ENCODE measurements around the gene SCAPER. TPM values are rescaled to one million over a fixed set of nuclear protein-coding genes. Genes with fewer than 3 reads are reported as not detected.

The SCAPER gene
- total RNA-seq, 1 experiment from 2014 or later: 7.4 TPM

DNA sequence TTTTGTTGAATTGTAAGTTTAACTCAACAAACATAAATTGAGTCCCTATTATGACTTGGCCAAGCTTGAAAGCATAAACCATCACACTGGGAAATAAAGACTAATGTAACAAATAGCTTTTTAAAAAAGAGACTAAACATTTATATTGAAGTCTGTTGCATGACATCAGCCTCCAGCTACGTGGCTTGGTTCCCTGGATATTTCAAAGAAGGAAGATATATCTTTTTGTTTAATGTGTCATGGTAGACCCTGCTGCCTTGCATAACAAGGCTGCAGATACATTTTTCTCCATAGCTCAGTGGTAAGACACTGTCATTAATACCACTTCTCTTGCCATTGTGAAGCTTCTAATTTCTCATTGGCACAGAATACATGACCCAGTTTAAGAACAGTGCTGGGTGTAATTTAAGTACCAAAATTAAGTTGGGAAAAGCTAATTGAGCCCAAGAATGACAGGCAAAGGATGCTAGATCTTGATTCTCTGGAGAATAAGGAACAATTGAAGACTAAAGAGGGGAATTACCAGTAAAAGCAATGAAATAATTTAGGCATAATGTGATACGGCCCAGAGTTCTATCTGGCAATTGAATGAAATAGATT lies 40.5 kb upstream of the SCAPER start:
- peaks cover 9 to 11% of the 10 kb centered on the region in 2 experiments for H3K4me1 Mint-ChIP-seq
- Histone ChIP-seq H2BK5ac (ENCODE audit: insufficient read length, low read length) (no peak overlapping the region), H3K56ac (ENCODE audit: insufficient read length, low read depth, low read length) (no peak overlapping the region), H3K4me1 (ENCODE audit: insufficient read depth, low read length) (no peaks in the 10 kb centered on the region), H3K18ac (ENCODE audit: insufficient read length, low read depth, low read length) (no peak overlapping the region), H3K4ac (ENCODE audit: low read depth, low read length) (no peak overlapping the region), H2AFZ (ENCODE audit: low read length) (no peak overlapping the region), H4K91ac (ENCODE audit: insufficient read length, low read depth, low read length) (no peak overlapping the region), H3K23me2 (ENCODE audit: insufficient read length, low read depth, low read length, poor library complexity, severe bottlenecking) (no peaks in the 10 kb centered on the region), H3K79me1 (ENCODE audit: insufficient read depth, low read depth, low read length, poor library complexity, severe bottlenecking) (peaks cover 5% of the 10 kb centered on the region), H4K8ac (replicated peaks; ENCODE audit: insufficient read length, low read depth, low read length) (no peak overlapping the region), H3K27ac (ENCODE audit: insufficient read length, low read depth, low read length) (no peak overlapping the region), H2BK15ac (ENCODE audit: low read depth, low read length) (no peak overlapping the region), H2BK120ac (ENCODE audit: low read depth, low read length, poor library complexity, severe bottlenecking) (no peak overlapping the region), H3K27me3 (ENCODE audit: insufficient read depth, low read length) (no peaks in the 10 kb centered on the region), H3K4me2 (ENCODE audit: insufficient read depth, insufficient read length, low read length) (no peak overlapping the region), H3K9ac (ENCODE audit: extremely low read depth, insufficient read length, low read length) (no peak overlapping the region), H3K79me2 (ENCODE audit: insufficient read depth, low read length) (no peaks in the 10 kb centered on the region), H3K23ac (ENCODE audit: insufficient read length, low read depth, low read length) (no peak overlapping the region), H3K9me3 (ENCODE audit: control insufficient read depth, low read depth, low read length) (no peaks in the 10 kb centered on the region), H4K20me1 (ENCODE audit: control insufficient read depth, insufficient read depth, insufficient read length) (no peaks in the 10 kb centered on the region), H3K14ac (ENCODE audit: insufficient read depth, low read length) (no peak overlapping the region), H3T11ph (ENCODE audit: low read length) (no peak overlapping the region), H2BK20ac (ENCODE audit: low read depth, low read length, poor library complexity, severe bottlenecking) (no peak overlapping the region), H2AK5ac (ENCODE audit: insufficient read length, low read length) (no peak overlapping the region), H4K5ac (ENCODE audit: insufficient read length, low read depth, low read length) (no peak overlapping the region), H2BK12ac (ENCODE audit: insufficient read length, low read depth, low read length) (no peak overlapping the region)
- WGBS (ENCODE audit: extremely low coverage, insufficient read length, low lambda C conversion rate): no CpG with 5 or more reads among the region's 2 CpGs
- DNase-seq: no peak
- H3K9me3 Mint-ChIP-seq: no peaks in the 10 kb centered on the region
- H3K36me3 Mint-ChIP-seq (ENCODE audit: insufficient read depth in 1 of 3, low read depth in 3 of 3): peaks cover 23 to 75% (median 57%) of the 10 kb centered on the region in 3 experiments; a peak in 6 of 7 replicates
- H3K27ac Mint-ChIP-seq: no peak overlapping the region
- no peak for TF ChIP-seq CTCF (conservative IDR thresholded peaks at IDR 0.05)
- H3K27me3 Mint-ChIP-seq (ENCODE audit: low read depth): no peaks in the 10 kb centered on the region
- H3K4me3 Mint-ChIP-seq: no peak overlapping the region

Data from H9 (cell line).